Measurements from ENCODE around the gene PADI3.
A peak's percentile ranks its signal among the peaks of the same experiment; 100 is the strongest.

PADI3 gene

GRCh38 chr1:17248781-17249180, at the start of gene PADI3:
TSS of gene PADI3 (plus strand) at chr1:17249098. CDS start at chr1:17249138, 40 bp downstream.
- no peak for DNase-seq (ENCODE audit: low spot score)
- no peaks in the 10 kb centered on the region for H3K36me3 Mint-ChIP-seq (ENCODE audit: low read depth)
- no peaks in the 10 kb centered on the region for H3K9me3 Mint-ChIP-seq
- no peak within 1 kb of the TSS for H3K27ac Mint-ChIP-seq
- peaks cover 2% of the 10 kb centered on the region for H3K27me3 Mint-ChIP-seq (ENCODE audit: low read depth)
- H3K4me1 Mint-ChIP-seq (ENCODE audit: low read depth): no peaks in the 10 kb centered on the region
- no peak within 1 kb of the TSS for H3K4me3 Mint-ChIP-seq

- H3K27ac Mint-ChIP-seq: no peak overlapping the region
- no peak for DNase-seq (ENCODE audit: low spot score)
- H3K4me3 Mint-ChIP-seq: no peak overlapping the region
- peaks cover 7% of the 10 kb centered on the region for H3K27me3 Mint-ChIP-seq (ENCODE audit: low read depth)
- H3K4me1 Mint-ChIP-seq (ENCODE audit: low read depth): peaks cover 24% of the 10 kb centered on the region
- H3K36me3 Mint-ChIP-seq (ENCODE audit: low read depth): no peaks in the 10 kb centered on the region
- no peaks in the 10 kb centered on the region for H3K9me3 Mint-ChIP-seq
Measured at GRCh38 chr1:17199267-17200044, 49.4 kb upstream of the PADI3 start.

GRCh38 chr1:17200246-17200645, 48.7 kb upstream of the PADI3 start:
- DNase-seq (ENCODE audit: low spot score): no peak
- H3K27me3 Mint-ChIP-seq (ENCODE audit: low read depth): peaks cover 7% of the 10 kb centered on the region
- peak overlapping the region; percentile 20 for H3K27ac Mint-ChIP-seq

GRCh38 chr1:17200756-17201155, 48.1 kb upstream of the PADI3 start:
- Mint-ChIP-seq H3K36me3 (ENCODE audit: low read depth) (no peaks in the 10 kb centered on the region), H3K27ac (no peak overlapping the region), H3K4me1 (ENCODE audit: low read depth) (peaks cover 26% of the 10 kb centered on the region), H3K4me3 (no peak overlapping the region), H3K9me3 (no peaks in the 10 kb centered on the region), H3K27me3 (ENCODE audit: low read depth) (peaks cover 7% of the 10 kb centered on the region)
- no peak for DNase-seq (ENCODE audit: low spot score)

More at GRCh38 chr1:17200246-17200645, 48.7 kb upstream of the PADI3 start:
- Mint-ChIP-seq H3K36me3 (ENCODE audit: low read depth) (no peaks in the 10 kb centered on the region), H3K4me3 (no peak overlapping the region), H3K4me1 (ENCODE audit: low read depth) (peaks cover 26% of the 10 kb centered on the region), H3K9me3 (no peaks in the 10 kb centered on the region)

- no peaks in the 10 kb centered on the region for H3K9me3 Mint-ChIP-seq
- peak overlapping the region; percentile 35 for H3K4me3 Mint-ChIP-seq
- H3K36me3 Mint-ChIP-seq (ENCODE audit: low read depth): no peaks in the 10 kb centered on the region
- peak overlapping the region; percentile 66 for H3K27ac Mint-ChIP-seq
- peak; percentile 14 for DNase-seq (ENCODE audit: low spot score)
- peaks cover 26% of the 10 kb centered on the region for H3K4me1 Mint-ChIP-seq (ENCODE audit: low read depth)
- peaks cover 7% of the 10 kb centered on the region for H3K27me3 Mint-ChIP-seq (ENCODE audit: low read depth)
Measured at GRCh38 chr1:17201201-17202021, 47.5 kb upstream of the PADI3 start.

GRCh38 chr1:17204546-17205440, 44.1 kb upstream of the PADI3 start, which contains the start of gene PADI1:
TSS of gene PADI1 (plus strand) at chr1:17205128. CDS start at chr1:17205218, 90 bp downstream.
- DNase-seq (ENCODE audit: low spot score): no peak
- Mint-ChIP-seq H3K36me3 (ENCODE audit: low read depth) (no peaks in the 10 kb centered on the region), H3K4me3 (no peak within 1 kb of the TSS), H3K27ac (no peak within 1 kb of the TSS), H3K27me3 (ENCODE audit: low read depth) (peaks cover 7% of the 10 kb centered on the region), H3K4me1 (ENCODE audit: low read depth) (peaks cover 33% of the 10 kb centered on the region), H3K9me3 (no peaks in the 10 kb centered on the region)

- Mint-ChIP-seq H3K27ac (no peak overlapping the region), H3K9me3 (no peaks in the 10 kb centered on the region), H3K27me3 (ENCODE audit: low read depth) (peaks cover 7% of the 10 kb centered on the region), H3K36me3 (ENCODE audit: low read depth) (no peaks in the 10 kb centered on the region), H3K4me3 (no peak overlapping the region), H3K4me1 (ENCODE audit: low read depth) (peaks cover 30% of the 10 kb centered on the region)
- no peak for DNase-seq (ENCODE audit: low spot score)
Measured at GRCh38 chr1:17205652-17206051, 43.2 kb upstream of the PADI3 start.

GRCh38 chr1:17206196-17206595, 42.7 kb upstream of the PADI3 start:
- Mint-ChIP-seq H3K27ac (no peak overlapping the region), H3K27me3 (ENCODE audit: low read depth) (peaks cover 7% of the 10 kb centered on the region), H3K9me3 (no peaks in the 10 kb centered on the region), H3K36me3 (ENCODE audit: low read depth) (no peaks in the 10 kb centered on the region), H3K4me1 (ENCODE audit: low read depth) (peaks cover 27% of the 10 kb centered on the region), H3K4me3 (no peak overlapping the region)
- no peak for DNase-seq (ENCODE audit: low spot score)

GRCh38 chr1:17207046-17207445, 41.9 kb upstream of the PADI3 start:
- DNase-seq (ENCODE audit: low spot score): no peak
- H3K27me3 Mint-ChIP-seq (ENCODE audit: low read depth): peaks cover 7% of the 10 kb centered on the region
- no peak overlapping the region for H3K27ac Mint-ChIP-seq
- peaks cover 22% of the 10 kb centered on the region for H3K4me1 Mint-ChIP-seq (ENCODE audit: low read depth)
- no peaks in the 10 kb centered on the region for H3K36me3 Mint-ChIP-seq (ENCODE audit: low read depth)
- H3K9me3 Mint-ChIP-seq: no peaks in the 10 kb centered on the region
- H3K4me3 Mint-ChIP-seq: no peak overlapping the region

GRCh38 chr1:17207540-17207939, 41.4 kb upstream of the PADI3 start:
- Mint-ChIP-seq H3K4me3 (no peak overlapping the region), H3K27me3 (ENCODE audit: low read depth) (peaks cover 10% of the 10 kb centered on the region), H3K4me1 (ENCODE audit: low read depth) (peaks cover 23% of the 10 kb centered on the region), H3K9me3 (no peaks in the 10 kb centered on the region), H3K36me3 (ENCODE audit: low read depth) (no peaks in the 10 kb centered on the region), H3K27ac (peak overlapping the region; percentile 6)
- no peak for DNase-seq (ENCODE audit: low spot score)

- H3K4me3 Mint-ChIP-seq: no peak overlapping the region
- H3K27ac Mint-ChIP-seq: peak overlapping the region; percentile 6
- peaks cover 13% of the 10 kb centered on the region for H3K27me3 Mint-ChIP-seq (ENCODE audit: low read depth)
- no peaks in the 10 kb centered on the region for H3K9me3 Mint-ChIP-seq
- DNase-seq (ENCODE audit: low spot score): peak; percentile 60
- H3K4me1 Mint-ChIP-seq (ENCODE audit: low read depth): peaks cover 24% of the 10 kb centered on the region
- H3K36me3 Mint-ChIP-seq (ENCODE audit: low read depth): no peaks in the 10 kb centered on the region
Measured at GRCh38 chr1:17207966-17208418, 40.9 kb upstream of the PADI3 start.

GRCh38 chr1:17208546-17208945, 40.4 kb upstream of the PADI3 start:
- H3K27me3 Mint-ChIP-seq (ENCODE audit: low read depth): peaks cover 17% of the 10 kb centered on the region
- H3K27ac Mint-ChIP-seq: no peak overlapping the region
- no peaks in the 10 kb centered on the region for H3K9me3 Mint-ChIP-seq
- peaks cover 25% of the 10 kb centered on the region for H3K4me1 Mint-ChIP-seq (ENCODE audit: low read depth)
- no peak overlapping the region for H3K4me3 Mint-ChIP-seq
- DNase-seq (ENCODE audit: low spot score): no peak
- H3K36me3 Mint-ChIP-seq (ENCODE audit: low read depth): no peaks in the 10 kb centered on the region

- no peaks in the 10 kb centered on the region for H3K36me3 Mint-ChIP-seq (ENCODE audit: low read depth)
- H3K27ac Mint-ChIP-seq: no peak overlapping the region
- no peaks in the 10 kb centered on the region for H3K9me3 Mint-ChIP-seq
- no peak for DNase-seq (ENCODE audit: low spot score)
- H3K4me1 Mint-ChIP-seq (ENCODE audit: low read depth): peaks cover 22% of the 10 kb centered on the region
- H3K4me3 Mint-ChIP-seq: no peak overlapping the region
- H3K27me3 Mint-ChIP-seq (ENCODE audit: low read depth): peaks cover 16% of the 10 kb centered on the region
Measured at GRCh38 chr1:17209430-17209829, 39.5 kb upstream of the PADI3 start.

Measured in T-helper 2 cell treated with Interferon-gamma antibody and Interleukin-4, amounts not matched to agents 5 μg/mL and 100 μg/mL, for 36 hours (primary cell).